NCI-H526 treated with DMSO at 0.1 percent for 48 hours (cell line): ENCODE measurements around the gene DCAKD.

Experiments
- DNase-seq: peaks from one replicate; lab custom pipeline; 2025; lab: John Stamatoyannopoulos, UW

Gene DCAKD

GRCh38 chr17:45051060-45051719 lies at the start of gene DCAKD:
Gene DCAKD, minus strand, starts transcription at chr17:45051632. Its CDS starts 16,747 bp downstream, at chr17:45034885.
- peak; percentile 93 for DNase-seq

DNA sequence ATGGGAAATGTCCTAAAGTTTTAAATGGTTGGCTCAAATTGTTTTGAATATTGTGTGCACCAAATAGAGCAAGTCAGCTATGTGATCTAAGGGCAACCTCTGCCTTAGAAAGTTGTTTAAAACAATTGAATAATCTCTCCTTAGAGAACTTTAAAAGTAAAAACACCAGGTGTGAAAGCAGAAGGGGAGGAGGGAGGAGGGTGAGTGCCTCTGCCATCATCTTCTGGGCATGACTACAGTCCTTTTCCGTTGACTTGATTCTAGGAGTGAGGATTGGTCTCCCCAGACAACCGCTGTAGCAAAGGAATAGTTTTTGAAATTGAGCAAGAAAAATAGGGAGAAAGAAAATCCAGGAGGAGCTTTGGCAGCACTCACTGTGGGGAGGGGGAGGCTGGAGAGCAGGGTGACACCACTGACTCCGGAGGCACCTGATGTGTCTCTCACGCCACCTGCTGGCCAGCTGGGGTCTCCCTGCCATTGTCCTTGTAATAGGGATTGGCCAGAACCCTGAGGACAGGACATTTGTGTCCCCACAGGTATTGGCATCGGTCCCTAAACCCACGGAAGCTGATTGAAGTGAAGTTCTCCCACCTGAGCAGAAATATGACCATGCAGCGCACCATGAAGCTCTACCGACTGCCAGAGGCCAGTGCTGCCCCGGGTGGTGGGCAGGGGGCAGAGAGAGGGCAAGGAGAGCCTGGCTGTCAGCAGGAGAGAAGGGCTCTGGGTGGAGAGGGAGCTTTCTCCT lies 47.6 kb upstream of the DCAKD start:
- DNase-seq: peak; percentile 20

DNA sequence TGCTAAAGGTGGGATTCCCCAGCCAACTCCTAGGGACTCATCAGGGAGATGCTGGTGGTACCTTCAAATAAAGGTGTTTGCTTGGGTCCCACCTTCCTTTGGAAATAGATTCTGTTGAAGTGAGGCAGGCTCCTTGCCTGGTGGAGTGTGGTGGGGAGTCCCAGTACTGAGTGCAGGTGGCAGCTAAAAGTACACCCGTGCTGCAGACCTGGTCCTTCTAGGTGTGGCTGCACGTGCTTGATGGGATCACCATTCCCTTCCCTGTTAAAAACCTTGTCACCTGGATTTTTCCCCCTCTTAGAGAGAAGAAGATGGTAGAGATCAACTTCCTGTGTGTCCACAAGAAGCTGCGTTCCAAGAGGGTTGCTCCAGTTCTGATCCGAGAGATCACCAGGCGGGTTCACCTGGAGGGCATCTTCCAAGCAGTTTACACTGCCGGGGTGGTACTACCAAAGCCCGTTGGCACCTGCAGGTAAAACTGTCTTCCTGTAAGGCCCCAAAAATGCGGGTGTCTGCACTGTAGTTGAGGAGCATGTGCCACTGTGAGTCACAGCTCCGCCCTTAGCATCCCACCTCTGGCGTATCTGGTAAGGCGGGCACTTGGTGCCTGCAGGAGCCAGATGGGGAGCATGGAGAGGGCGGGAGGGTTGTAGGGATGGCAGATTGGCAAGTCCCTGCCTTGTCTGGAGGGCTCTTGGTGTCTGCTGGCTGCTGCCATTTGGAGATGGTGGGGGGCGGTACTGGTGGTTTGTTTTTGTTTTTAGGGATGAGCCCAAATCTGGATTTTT lies 46.8 kb upstream of the DCAKD start:
- DNase-seq: no peak

GRCh38 chr17:45096926-45097325 lies 45.5 kb upstream of the DCAKD start:
- no peak for DNase-seq

DNA sequence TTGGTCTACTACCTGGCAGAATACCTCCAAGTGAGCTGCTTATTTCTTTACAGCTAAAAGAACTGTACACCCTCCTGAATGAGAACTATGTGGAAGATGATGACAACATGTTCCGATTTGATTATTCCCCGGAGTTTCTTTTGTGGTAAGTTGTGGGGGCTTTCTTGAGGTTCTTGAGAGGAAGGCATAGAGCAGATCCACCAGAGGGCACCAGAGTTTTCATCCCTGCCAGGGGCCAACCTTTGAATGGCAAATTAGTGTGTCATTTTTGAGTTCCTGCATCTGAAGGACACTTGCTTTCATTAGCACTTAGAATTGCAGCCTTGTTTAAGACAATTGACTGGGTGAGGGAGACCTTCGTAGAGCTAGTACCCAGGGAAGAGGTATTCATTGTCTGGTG lies 44.7 kb upstream of the DCAKD start:
- peak; percentile 9 for DNase-seq

DNA sequence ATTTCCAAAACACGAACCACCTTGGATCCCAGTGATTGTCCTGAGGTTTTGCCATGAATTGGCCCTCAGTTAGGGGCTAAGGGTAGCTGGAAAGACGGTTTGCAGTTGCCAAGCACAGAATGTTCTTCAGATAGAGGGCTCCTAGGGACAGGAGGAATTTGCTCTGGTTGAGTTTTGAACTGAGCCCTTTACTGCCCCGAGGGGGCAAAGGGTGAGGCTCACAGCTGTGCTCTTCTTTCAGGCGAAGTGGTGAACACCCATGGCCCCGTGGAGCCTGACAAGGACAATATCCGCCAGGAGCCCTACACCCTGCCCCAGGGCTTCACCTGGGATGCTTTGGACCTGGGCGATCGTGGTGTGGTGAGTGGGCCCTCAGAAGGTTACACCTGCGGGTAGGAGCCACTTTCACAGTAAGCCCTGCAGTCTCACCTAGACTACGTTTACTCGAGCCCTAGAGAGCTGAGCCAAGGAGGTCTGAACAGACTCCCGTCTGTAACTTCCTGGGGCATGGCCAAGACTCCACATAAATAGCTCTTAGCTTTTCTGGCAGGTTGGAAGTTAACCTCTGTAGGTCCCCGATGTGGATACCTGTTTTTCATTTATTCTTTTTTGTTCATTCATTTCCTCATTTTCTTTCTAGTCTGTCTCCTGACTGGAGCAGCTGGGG lies 42.1 kb upstream of the DCAKD start:
- DNase-seq: no peak

DNA sequence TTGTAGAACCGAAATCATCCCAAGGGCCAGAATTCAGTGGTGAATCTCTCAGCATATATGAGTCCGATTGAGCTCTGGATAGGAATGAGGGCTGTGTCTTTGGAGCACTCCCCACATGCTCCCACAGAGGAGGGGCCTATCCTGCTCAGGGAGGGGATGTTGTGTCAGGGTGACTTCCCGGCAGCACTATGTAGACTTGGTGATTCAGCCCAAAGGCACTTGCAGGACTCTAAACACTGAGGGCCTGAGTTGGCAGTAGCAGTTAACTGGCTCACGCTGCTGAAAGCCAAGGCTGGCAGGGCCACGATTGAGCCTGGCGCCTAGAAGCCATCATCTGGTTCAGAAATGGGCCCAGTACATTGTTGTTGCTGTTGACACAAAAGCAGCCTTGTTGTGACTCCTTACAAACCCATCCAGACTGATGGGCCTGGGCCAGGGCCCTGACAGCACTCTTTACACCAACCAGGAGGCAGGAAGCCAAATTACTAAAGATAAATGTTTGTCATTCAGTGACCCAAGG lies 41.5 kb upstream of the DCAKD start:
- DNase-seq: no peak

- DNase-seq: no peak
Measured at GRCh38 chr17:45091778-45092425, 40.5 kb upstream of the DCAKD start.

- DNase-seq: no peak
Measured at GRCh38 chr17:45090711-45091110, 39.3 kb upstream of the DCAKD start.

- DNase-seq: no peak
Measured at GRCh38 chr17:45088741-45089140, 37.3 kb upstream of the DCAKD start.

DNA sequence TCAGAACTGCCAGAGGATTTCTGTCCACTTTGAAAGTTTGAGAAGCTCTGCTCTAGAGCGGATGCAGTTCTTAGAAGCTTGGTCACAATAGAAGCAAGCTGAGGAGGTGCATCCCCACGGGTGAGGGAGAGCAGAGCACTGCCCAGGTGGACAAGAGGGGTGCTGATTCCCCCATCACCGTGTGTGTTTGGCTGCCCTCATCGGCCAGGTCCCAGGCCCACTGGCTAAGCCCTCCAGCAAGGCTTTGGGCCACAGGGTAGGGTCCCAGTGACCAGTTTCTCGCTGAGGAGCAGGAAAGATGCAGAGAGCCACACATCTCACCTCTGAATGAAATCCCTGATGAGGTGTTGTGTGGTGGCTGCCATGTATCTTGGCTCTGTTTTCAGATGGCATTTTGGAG lies 36.5 kb upstream of the DCAKD start:
- no peak for DNase-seq

- DNase-seq: no peak
Measured at GRCh38 chr17:45087504-45087975, 36.1 kb upstream of the DCAKD start.

GRCh38 chr17:45086865-45087503 lies 35.6 kb upstream of the DCAKD start:
- no peak for DNase-seq

DNA sequence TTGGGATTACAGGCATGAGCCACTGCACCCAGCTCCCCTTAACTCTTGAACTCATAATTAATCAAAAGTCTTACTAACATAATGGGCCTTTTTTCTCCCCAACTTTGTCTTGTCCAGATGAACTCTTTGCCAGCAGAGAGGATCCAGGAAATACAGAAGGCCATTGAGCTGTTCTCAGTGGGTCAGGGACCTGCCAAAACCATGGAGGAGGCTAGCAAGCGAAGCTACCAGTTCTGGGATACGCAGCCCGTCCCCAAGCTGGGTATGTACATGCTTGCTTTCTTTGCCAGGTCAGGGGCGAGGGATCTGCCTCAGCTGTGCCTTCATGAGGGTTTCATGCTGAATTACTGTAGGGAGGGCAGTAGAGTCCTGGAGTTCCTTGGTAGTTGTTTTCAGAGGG lies 35.0 kb upstream of the DCAKD start:
- no peak for DNase-seq

DNA sequence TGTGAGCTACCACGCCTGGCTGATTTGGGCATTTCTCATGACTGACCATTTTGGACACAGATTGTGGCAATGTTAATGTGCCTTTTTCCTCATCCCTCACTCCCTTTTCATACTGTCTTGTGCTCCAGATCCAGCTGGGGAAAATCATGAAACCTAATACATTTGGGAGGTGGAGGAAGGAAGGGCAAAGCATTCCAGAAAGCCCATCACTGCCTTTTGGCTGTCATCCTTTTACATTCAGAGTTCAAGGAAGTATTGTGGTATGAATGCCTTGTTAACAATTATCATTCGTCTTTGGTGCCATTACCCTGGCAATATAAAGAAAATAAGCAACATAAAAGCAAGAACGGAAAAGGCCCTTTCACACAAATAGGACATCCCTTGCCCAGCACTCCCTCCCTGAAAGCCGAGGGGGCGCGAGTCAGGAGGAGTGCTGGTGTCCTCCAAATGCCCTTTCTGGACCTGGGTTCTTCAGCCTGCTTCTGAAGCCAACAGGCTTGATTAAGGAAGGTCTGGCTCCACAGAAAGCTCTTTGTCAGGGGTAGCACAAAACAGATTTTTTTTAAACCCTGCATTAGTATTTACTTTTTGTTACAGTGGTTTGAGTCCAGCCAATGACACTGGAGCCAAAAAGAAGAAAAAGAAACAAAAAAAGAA lies 29.7 kb upstream of the DCAKD start:
- no peak for DNase-seq

- no peak for DNase-seq
Measured at GRCh38 chr17:45077643-45078042, 26.2 kb upstream of the DCAKD start.

GRCh38 chr17:45073414-45074070 lies 22.1 kb upstream of the DCAKD start:
- no peak for DNase-seq

- DNase-seq: no peak
Measured at GRCh38 chr17:45070809-45071208, 19.4 kb upstream of the DCAKD start.

- DNase-seq: no peak
Measured at GRCh38 chr17:45070001-45070400, 18.6 kb upstream of the DCAKD start.

DNA sequence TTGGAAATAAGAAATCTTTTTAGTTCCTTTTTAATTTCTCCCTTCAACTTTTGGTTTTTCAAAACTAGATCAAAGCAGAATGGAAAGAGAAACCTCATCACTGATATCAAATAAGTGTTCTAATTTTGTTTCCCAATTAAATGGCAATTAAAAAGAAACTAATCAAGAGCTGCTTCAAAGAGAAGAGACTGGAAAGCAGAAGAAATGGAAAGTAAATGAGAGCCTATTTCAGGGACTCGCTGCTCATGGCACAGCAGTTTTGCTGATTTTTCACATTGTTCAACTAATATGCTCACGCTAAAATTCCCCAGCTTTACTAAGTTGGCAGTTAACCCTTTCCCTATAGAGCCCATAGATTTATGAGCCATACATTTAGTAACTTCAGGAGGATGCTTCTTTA lies 16.2 kb upstream of the DCAKD start:
- DNase-seq: no peak
